Erythroblast (primary cell): ENCODE measurements around the gene HOXA3.

ENCODE experiments used
- DNase-seq, 2 experiments: peaks; one replicate each; lab custom pipeline; 2025; lab: John Stamatoyannopoulos, UW
- GATA1 ChIP-seq: IDR thresholded peaks from 2 replicates; pipeline ENCODE4 v1.6.1; 2011; ENCODE audit warnings: low read depth, mild to moderate bottlenecking, control low read depth, low read length, moderate library complexity
- POLR2A ChIP-seq: IDR thresholded peaks from 2 replicates; pipeline ENCODE4 v1.6.1; 2011; ENCODE audit warnings: mild to moderate bottlenecking, low read length

The HOXA3 gene

DNA sequence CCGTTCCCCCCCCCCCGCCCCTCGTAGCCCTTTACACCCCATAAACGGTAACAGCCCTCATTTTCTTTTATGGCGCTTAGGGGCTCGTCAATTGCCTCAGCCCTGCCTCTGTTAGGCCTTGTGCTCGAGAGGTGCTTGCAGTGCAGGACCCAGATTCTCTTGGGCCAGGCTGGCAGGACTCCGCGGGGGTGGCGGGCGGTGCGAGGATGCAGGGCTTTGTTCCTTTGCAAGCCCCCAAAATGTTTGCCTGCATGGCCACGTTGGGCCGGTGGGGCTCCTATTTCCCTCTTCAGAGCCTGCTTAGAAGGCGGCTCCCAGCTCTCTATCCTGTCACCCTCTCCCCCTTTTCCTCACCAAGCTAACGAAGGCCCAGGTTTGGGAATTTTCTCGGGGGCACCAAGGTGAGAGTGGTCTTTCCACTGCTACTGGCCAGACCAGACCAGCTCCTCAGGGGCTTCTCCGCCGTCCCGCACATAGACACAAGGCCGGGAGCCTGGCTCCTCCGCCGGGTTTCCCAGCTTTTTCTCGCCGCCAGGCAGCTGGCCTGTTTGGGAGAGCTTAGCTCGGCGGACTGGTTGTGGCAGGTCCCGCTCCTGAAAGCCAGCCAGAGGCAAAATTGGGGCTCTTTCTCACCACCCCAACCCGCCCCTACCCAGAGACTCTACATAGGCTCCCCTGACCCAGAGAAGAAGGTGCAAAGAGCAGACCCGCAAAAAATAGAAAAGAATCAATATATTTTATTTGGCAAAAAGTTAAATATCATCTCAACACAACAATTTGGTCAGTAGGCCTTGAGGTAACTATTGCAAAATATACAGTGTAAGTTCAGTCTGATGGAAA lies 9.6 kb upstream of the HOXA3 start:
- DNase-seq: no peak
- TF ChIP-seq GATA1 (no peak), POLR2A (no peak)

DNA sequence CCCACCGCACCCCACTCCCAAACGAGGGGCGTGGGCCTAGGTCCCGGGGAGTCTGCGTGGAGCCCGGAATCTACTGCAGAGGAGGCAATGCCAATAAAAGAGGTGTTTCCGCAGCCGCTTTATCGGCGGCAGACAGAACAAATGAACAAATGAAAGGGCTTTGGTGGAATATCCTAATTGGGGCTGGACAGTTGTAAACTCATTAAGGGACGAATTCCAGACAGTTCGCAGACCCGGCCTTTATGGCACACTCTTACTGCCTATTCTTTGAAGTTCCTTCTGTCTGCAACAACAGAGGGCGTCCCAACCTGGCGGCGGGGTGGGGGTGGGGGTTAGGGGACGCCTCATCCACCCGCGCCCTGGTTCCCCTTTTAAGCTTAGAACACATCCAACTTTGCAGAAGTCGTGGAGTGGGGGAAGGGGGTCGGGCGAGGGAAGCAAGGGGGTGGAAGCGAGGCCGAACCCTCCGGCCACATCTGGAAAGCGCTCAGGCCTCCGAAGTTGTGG lies 8.9 kb upstream of the HOXA3 start:
- no peak for TF ChIP-seq GATA1
- no peak for TF ChIP-seq POLR2A
- no peak for DNase-seq

DNA sequence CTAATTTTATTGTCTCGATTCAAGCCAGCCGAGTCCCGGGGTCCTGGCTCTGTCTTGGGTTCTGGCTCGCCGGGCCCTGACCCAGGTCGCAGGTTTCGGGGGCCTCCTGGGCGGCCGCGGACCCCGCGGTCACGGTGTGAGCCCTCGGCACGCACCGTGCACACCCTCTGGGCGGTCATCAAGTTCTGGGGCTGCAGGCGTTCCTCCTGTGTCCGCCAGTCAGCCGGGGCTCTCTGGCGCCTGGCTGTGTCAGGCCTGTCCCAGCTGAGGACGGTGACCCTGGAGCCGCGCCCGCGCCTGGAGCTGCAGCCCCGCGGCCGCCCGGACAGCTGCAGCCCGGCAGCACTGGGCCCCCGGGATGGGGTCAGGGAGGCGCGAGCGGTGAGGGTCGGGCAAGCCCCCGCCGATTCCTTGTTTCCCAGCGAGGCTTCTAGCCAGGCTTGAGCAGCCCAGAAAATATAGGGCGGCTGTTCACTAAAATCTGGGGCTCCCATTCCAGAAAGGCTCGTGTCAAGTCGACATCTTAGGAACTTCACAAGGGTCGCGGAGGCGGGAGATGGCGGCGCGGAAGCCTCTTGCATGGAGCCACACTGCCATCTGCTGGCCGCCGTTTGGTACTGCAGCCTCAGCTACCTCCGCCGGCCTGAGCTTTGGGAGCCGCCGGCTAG lies 8.3 kb upstream of the HOXA3 start:
- TF ChIP-seq POLR2A (no peak), GATA1 (no peak)
- peak; percentile 80 to 88 for DNase-seq

DNA sequence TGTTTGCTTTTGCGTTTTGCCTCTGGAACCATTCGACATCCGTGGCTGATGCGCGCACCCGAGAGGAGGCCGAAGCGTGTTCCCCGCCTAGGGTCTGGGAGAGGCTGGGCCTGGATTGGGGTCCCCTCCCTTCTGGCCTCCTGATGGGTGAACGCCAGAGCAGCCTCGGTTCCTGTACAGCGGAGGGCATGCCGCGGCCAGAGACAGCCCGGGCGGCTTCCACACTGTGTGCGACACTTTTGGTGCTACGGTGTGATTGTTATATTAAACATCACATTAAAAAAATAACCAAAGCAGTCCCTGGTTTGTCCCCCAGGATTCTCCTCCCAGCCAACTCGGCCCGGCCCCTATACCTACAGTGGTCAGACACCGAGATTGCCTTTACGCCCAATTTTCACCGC lies 7.8 kb upstream of the HOXA3 start:
- no peak for TF ChIP-seq GATA1
- no peak for TF ChIP-seq POLR2A
- no peak for DNase-seq

DNA sequence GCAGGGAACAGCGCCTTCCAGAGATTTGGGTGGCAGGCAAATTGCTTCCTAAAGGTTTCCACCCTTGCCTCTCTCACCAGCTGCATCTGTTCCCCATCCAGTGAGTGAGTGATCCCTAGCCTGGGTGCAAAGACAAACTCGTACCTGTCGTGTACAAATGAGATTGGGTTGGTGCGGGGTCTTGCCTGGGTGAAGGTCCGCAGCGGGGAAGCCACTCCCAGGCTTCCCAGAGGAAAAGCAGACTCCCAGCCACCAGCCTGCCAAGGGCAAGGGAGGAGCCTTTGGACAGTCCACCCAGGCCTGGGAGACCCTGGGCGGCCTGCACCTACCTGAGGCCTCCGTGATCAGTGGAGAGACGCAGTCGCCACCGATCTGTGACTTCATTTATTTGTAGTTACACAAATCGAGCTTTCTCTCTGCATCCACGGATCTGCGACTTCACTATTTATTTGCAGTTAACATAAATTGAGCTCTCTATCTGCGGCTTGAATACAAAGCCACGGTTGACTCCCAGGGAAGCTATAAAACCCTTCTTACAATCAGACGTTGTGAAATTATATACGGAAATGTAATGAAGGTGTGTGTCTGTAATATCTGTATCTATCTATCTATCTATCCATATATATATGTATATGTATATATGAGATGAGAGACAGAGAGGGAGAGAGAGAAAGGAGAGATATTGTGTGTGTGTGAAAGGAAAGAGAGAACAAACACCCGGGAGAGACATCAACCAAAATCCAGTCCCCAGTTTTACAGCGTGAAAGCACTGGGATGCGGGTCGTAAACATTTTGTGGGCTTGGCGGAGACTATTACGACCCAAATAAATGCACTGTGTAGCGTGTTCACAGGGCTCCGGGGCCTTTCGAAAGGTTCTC lies 7.1 kb upstream of the HOXA3 start:
- no peak for DNase-seq
- TF ChIP-seq GATA1 (no peak), POLR2A (no peak)

DNA sequence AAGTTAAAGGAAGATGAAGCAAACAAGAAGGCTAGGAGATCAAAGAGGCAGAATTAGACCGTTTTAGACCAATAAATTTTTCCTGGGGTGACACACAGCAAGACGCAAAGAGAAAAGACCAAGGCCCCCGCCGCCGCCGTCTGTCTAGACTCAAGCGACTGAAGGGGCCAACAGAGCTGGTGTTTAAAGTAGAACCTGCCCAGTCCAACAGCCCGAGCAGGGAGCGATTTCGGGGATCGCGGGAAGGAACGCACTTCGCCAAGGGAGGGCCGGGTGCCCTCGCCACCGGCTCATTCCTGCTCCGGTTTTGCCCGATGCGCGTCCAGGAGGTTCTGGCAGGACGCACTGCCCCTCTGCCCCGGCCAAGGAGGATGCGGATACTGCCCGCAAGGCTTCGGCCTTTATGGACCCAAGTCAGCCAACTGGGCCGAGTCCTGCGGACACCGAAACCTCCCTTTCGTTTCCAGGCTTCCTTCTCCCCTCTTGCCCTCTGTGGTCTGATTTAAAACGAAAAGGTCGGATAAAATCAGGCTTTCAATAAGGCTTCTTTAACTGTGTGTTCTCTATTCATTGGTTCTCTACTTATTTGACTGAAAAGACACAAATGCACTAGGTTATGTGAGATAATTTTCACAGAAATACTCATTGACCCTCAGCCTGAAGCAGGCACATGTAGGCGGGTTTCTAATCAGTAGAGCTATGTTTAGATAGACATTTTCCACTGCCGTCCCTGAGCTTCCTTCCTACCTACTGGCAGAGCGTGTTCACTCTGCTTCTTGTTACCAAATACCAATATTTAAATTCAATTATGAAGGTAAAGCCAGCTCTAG lies 6.3 kb upstream of the HOXA3 start:
- no peak for DNase-seq
- no peak for TF ChIP-seq GATA1
- no peak for TF ChIP-seq POLR2A

DNA sequence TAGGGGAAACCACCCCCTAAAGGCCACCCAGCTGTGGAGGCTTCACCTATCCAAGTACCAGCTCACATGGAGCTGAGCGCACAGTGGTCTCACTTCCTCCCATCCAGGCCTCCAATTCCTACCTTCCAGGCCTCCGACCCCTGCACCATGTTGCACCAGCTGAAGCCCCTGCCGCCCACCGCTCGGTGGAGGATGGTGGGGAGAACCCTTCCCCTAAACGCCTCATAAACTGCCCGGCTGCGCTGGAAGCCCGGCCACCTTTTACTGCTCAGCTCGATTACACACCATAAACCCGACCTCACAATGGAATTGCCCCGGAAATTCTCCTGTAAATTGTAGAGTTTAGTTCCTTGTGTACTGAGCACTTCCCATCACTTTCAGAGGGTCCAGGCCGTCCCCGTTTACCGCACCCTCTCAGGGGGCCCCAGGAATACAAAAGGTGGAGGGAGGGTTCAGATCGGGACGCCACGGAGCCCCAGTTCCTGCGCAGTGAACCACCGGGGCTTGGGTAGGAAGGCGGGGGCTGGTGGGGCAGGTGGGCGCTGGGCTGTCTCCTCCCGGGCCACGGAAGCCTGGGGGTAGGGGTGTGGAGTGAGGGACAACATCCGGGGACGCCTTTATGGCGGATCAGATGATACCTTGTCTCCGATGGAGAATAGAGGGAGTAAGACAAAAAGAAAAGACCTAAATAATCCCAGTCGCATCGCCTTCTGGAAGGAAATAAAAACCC lies 5.5 kb upstream of the HOXA3 start:
- TF ChIP-seq POLR2A: no peak
- no peak for TF ChIP-seq GATA1
- DNase-seq: no peak

DNA sequence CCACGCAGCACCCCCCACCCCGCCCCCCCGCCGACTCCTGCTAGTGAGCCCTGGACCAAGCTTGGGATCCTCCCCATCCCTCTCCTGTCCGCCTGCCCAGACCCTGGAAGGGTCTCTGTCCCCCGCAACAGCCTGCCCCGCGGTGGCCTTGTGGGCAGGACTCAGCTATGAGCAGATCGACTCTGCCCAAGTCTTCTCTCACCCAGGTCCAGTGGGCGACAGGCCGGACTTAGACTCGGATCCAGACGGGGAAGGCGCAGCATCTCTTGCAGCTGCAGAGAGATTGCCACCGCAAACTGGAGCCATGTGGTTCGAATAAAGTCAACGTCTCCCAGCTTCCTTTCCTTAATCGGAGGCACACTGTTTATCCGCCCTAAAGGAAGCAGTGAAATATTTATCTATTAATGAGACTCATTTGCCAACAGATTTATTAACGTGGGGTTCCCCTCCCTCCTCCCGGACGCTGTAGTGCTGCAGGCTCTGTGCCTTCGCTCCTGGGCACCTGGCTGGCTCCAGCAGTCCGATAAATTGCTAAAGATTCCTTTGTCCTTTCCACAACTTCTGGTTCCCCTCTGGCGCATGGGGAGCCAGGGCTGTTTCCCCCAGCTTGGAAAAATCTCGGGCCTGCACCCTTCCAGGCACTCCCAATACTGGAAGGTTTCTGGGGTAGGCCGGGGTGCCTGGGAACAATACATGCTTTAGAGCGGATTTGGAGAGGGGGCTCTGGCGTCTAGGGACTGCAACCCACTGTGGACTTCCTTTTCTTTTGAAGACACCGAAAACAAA lies 4.7 kb upstream of the HOXA3 start:
- no peak for DNase-seq
- TF ChIP-seq POLR2A (no peak), GATA1 (no peak)

DNA sequence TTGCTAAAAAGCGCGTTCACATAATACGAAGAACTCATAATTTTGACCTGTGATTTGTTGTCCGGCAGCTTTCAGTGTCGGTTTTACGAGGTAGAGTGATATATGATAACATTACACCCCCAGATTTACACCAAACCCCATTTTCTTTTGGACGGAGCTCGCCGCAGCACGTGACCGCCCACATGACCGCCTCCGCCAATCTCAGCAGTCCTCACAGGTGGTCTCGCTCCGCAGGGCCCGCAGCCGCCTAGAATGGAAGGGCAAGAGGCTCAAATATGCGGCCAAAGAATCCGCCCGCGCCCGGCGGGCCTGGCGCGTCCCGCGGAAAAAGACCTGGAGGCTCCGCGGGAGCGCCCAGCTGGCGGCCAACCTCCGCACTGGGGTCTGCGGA lies 4.1 kb upstream of the HOXA3 start, which contains the start of gene HOXA7:
Gene HOXA7, minus strand, starts transcription at position 168 of the 391 bp plus-strand sequence. Its CDS starts 130 bp downstream, at position 38.
- no peak for DNase-seq
- TF ChIP-seq POLR2A (no peak), GATA1 (no peak)

DNA sequence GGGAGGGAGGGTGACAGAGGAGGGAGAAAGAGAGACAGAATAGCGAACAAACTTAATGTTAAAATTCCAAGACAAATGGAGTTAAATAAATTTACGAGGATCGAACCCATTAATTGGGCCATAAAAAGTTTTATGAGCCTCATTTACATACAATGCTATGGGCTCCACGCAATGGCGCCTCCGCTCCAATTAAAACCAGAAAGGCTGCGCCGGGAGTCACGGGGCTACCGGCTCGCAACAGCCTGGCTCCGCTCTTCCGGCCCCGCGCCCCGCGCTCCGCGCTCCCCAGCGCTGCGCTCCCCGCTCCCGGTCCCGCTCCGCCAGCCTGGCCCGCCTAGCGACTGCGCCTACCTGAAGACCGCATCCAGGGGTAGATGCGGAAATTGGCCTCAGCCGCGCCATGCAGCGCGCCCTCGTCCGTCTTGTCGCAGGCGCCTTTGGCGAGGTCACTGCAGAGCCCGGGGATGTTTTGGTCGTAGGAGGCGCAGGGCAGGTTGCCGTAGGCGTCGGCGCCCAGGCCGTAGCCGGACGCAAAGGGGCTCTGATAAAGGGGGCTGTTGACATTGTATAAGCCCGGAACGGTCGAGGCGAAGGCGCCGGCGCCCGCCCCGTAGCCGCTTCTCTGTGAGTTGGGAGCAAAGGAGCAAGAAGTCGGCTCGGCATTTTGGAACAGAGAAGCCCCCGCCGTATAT lies 3.6 kb upstream of the HOXA3 start:
- TF ChIP-seq POLR2A (no peak), GATA1 (no peak)
- no peak for DNase-seq
